Stimulated activated naive B cell treated with anti-CD40 and anti-IgM and Interleukin-4, amounts not matched to agents 10 μg/mL and 1 μg/mL and 100 μg/mL, for 72 hours (primary cell): ENCODE data around the gene MAP2K6.

Experiments
- ATAC-seq, 2 donors: fragments of 150-1000 bp; cut with Tn5 transposase; replicated peaks; 2 replicates each; pipeline ENCODE4 v1.10.0; 2021; ENCODE audit warnings: moderate library complexity in 1 of 2
- DNase-seq: peaks from one replicate; pipeline ENCODE4 v3.0.0; 2021
- H3K27ac Mint-ChIP-seq: one replicate; pipeline ENCODE4 v1.8.0; 2022; ENCODE audit warnings: mild to moderate bottlenecking, mixed read lengths
- H3K27me3 Mint-ChIP-seq, 2 donors: one replicate each; pipeline ENCODE4 v1.8.0; 2022; ENCODE audit warnings: mixed read lengths in 2 of 2
- H3K36me3 Mint-ChIP-seq, 2 donors: one replicate each; pipeline ENCODE4 v1.8.0; 2022; ENCODE audit warnings: mixed read lengths in 2 of 2, mild to moderate bottlenecking in 1 of 2
- H3K4me1 Mint-ChIP-seq, 2 donors: one replicate each; pipeline ENCODE4 v1.8.0; 2022; ENCODE audit warnings: mixed read lengths in 2 of 2, mild to moderate bottlenecking in 1 of 2
- H3K4me3 Mint-ChIP-seq, 2 donors: one replicate each; pipeline ENCODE4 v1.8.0; 2022; ENCODE audit warnings: mild to moderate bottlenecking in 2 of 2, mixed read lengths in 2 of 2, moderate library complexity in 1 of 2
- H3K9me3 Mint-ChIP-seq, 2 donors: one replicate each; pipeline ENCODE4 v1.8.0; 2022; ENCODE audit warnings: mixed read lengths in 2 of 2, mild to moderate bottlenecking in 1 of 2

MAP2K6 gene

DNA sequence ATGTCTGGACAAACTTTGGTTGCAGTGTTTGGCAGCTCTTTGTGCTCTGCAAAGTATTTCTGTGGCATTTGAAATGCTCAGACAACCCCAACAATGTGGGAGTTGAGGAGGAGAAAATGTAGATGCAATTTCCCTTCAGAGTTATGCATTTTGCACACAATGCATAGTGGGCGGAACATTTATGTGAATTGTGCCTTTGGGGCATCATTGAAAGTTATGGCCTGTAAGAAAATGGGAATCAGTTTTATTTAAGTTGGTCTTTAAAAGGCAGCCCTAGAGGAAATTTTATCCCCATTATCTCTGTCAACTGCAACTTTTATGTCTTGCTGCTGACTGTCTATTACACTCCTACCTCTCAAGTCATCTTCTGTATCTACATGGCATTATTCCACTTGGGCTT lies 176.2 kb downstream of the MAP2K6 start:
- Mint-ChIP-seq H3K4me1 (no peaks in the 10 kb centered on the region), H3K27me3 (no peaks in the 10 kb centered on the region), H3K27ac (no peak overlapping the region), H3K36me3 (no peaks in the 10 kb centered on the region), H3K9me3 (no peaks in the 10 kb centered on the region), H3K4me3 (no peak overlapping the region)
- no peak for ATAC-seq
- DNase-seq, result no peak

GRCh38 chr17:69592692-69593350 lies 178.3 kb downstream of the MAP2K6 start:
- ATAC-seq (no peak), DNase-seq (no peak)
- H3K36me3 Mint-ChIP-seq, result no peaks in the 10 kb centered on the region
- H3K27me3 Mint-ChIP-seq, result no peaks in the 10 kb centered on the region
- no peaks in the 10 kb centered on the region for H3K4me1 Mint-ChIP-seq
- H3K4me3 Mint-ChIP-seq, result no peak overlapping the region
- no peak overlapping the region for H3K27ac Mint-ChIP-seq
- no peaks in the 10 kb centered on the region for H3K9me3 Mint-ChIP-seq

GRCh38 chr17:69593351-69593715 lies 178.8 kb downstream of the MAP2K6 start:
- DNase-seq (no peak), ATAC-seq (no peak)
- Mint-ChIP-seq H3K4me1 (no peaks in the 10 kb centered on the region), H3K9me3 (no peaks in the 10 kb centered on the region), H3K36me3 (no peaks in the 10 kb centered on the region), H3K27ac (no peak overlapping the region), H3K4me3 (no peak overlapping the region), H3K27me3 (no peaks in the 10 kb centered on the region)

DNA sequence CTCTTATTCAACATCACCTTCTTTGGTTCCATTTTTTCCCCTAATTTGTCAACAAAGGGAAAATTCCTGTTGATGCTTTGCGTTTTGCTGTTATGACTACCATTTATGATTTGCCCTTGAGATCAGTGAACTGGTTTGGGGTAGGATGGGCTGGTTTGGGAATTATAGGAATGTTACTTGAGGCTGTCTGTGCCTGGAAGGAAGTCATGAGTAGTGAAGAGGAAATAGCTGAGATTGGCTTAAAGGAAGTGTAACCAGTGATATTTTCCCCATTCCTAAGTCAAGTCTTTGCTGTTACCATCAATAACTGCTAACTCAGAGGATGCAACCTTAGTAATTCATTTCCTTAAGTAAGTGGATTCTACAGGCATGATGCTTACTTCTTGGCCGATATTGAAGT lies 179.2 kb downstream of the MAP2K6 start:
- ATAC-seq (no peak), DNase-seq (no peak)
- Mint-ChIP-seq H3K4me3 (no peak overlapping the region), H3K36me3 (no peaks in the 10 kb centered on the region), H3K9me3 (no peaks in the 10 kb centered on the region), H3K4me1 (no peaks in the 10 kb centered on the region), H3K27ac (no peak overlapping the region), H3K27me3 (no peaks in the 10 kb centered on the region)

GRCh38 chr17:69594641-69595040 lies 180.1 kb downstream of the MAP2K6 start:
- Mint-ChIP-seq H3K27me3 (no peaks in the 10 kb centered on the region), H3K9me3 (no peaks in the 10 kb centered on the region), H3K27ac (no peak overlapping the region), H3K4me1 (no peaks in the 10 kb centered on the region), H3K4me3 (no peak overlapping the region), H3K36me3 (no peaks in the 10 kb centered on the region)
- DNase-seq (no peak), ATAC-seq (no peak)

DNA sequence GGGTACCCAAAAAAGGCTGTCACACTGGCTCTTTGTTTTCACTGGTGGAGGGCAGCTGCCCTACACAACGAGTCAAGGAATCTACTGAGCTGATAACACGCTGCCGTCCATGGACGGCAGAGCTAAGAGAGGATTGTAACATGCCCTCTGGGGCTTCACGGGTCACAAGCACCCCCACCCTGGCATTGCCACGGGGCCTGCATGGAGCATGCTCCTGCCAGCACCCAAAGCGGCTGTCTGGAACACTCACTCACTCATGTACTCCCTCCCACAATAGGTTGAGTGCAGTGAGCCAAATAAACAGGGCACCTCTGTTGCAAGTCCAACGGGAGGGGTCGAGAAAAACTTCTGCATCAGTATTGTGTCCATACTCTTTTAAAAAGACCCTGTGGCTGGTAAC lies 181.6 kb downstream of the MAP2K6 start:
- DNase-seq (no peak), ATAC-seq (no peak)
- no peaks in the 10 kb centered on the region for H3K4me1 Mint-ChIP-seq
- no peaks in the 10 kb centered on the region for H3K27me3 Mint-ChIP-seq
- no peaks in the 10 kb centered on the region for H3K9me3 Mint-ChIP-seq
- no peak overlapping the region for H3K27ac Mint-ChIP-seq
- no peaks in the 10 kb centered on the region for H3K36me3 Mint-ChIP-seq
- no peak overlapping the region for H3K4me3 Mint-ChIP-seq

- no peaks in the 10 kb centered on the region for H3K27me3 Mint-ChIP-seq
Measured at GRCh38 chr17:69597898-69598692, 183.6 kb downstream of the MAP2K6 start.

GRCh38 chr17:69602972-69603371 lies 188.5 kb downstream of the MAP2K6 start:
- Mint-ChIP-seq H3K9me3 (no peaks in the 10 kb centered on the region), H3K4me3 (no peak overlapping the region), H3K27ac (no peak overlapping the region), H3K27me3 (peaks cover 6 to 7% of the 10 kb centered on the region in 2 donors), H3K36me3 (no peaks in the 10 kb centered on the region), H3K4me1 (peaks cover 7 to 25% of the 10 kb centered on the region in 2 donors)
- peak; percentile 48 to 55 for ATAC-seq
- DNase-seq, result no peak

More at GRCh38 chr17:69597898-69598692, 183.6 kb downstream of the MAP2K6 start:
- H3K36me3 Mint-ChIP-seq, result no peaks in the 10 kb centered on the region
- H3K4me3 Mint-ChIP-seq, result no peak overlapping the region
- H3K4me1 Mint-ChIP-seq, result peaks cover 0 to 10% of the 10 kb centered on the region in 2 donors
- ATAC-seq (no peak), DNase-seq (no peak)
- no peaks in the 10 kb centered on the region for H3K9me3 Mint-ChIP-seq
- no peak overlapping the region for H3K27ac Mint-ChIP-seq
